Activated CD4-positive, CD25-positive, alpha-beta regulatory T cell treated with anti-CD3 and anti-CD28 coated beads, Interleukin-2, amount 50 U/mL, for 24 hours (primary cell): Measurements from ENCODE around the gene GDI1.
A peak's percentile ranks its signal among the peaks of the same experiment; 100 is the strongest.
"Not testable (repeated sequence)": the region's sequence is repeated elsewhere in the genome, so short reads cannot be mapped to it uniquely, and the experiment has no call there.

ENCODE experiments used
- ATAC-seq, 2 donors: fragments of 150-1000 bp; cut with Tn5 transposase; one replicate each; pipeline ENCODE4 v1.10.0; 2021; ENCODE audit warnings: mild to moderate bottlenecking in 1 of 2, moderate library complexity in 1 of 2

GDI1 gene

DNA sequence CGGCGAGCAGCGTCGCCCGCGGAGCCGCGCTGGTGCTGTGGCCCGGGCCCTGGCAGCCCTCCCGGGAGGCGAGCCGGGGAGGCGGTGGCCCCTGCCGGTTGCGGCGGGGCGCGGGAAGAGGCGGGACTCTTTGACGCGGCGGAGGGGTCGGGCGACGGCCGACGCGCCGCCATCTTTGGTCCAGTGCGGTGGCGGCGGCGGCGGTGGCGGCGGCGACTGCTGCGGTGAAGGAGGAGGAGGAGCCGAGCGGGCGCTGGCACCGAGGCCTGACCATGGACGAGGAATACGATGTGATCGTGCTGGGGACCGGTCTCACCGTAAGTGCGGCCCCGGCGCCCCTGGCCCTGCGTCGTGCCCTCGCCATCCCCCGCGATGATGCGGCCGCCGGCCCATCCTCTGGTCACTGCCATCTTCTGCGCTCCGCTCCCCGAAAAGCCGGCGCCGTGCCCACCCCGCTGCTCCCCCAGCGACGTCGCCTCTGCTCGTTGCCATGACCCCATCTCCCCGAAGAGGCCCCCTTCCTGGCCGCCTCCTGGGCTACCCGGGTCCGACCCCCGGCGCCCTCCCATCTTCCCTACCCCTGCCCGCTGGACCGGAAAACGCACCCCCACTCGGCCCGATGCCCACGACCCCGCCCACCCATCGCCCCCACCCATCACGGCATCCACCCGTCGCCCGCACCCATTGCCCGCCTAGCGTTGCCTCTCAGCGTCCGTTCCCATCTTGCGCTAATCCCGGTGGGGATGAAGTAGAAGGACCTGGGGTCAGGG is at the start of gene GDI1:
Gene GDI1 (plus strand): TSS at position 172 of the 770 bp plus-strand sequence. CDS start 101 bp downstream, at position 273.
- peak; percentile 50 to 56 for ATAC-seq

DNA sequence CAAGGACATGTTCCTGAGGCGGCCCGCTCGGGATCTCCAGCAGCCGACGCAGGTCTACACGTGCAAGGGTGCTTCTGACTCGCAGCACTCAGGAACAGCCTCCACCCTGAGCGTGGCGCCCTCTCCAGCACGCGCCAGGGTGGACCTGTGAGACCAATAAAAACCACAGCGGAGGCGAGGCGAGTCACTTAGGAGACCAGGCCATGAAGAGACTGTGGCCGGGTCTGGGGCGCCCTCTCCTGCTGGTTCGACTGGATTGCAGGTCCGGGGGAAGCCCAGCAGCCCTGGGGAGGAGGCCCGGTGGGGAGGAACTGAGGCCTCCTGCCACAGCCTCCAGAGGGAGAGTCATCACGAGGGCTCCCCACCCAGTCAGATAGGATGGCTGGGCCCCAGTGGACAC is 48.9 kb upstream of the GDI1 start:
- ATAC-seq: peak; percentile 36 to 37

DNA sequence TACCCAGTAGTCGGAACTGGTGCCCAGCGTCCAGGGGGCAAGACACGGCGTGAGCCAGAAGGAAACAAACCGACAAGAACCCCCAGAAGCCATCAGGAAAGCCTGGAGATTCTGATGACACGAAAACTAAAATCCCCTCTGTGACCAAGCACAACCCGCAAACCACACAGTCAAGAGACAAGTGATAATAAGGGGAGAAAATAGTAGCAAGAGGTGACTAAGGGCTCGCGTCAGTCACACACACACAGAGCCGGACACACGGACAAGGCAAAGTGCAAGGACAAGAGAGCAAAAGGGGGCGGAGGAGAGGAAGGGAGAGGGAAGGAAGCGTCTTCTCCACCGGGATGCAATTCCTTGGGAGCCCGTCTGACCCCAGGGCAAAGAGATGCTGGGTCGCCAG is 48.3 kb upstream of the GDI1 start:
- peak; percentile 34 for ATAC-seq

DNA sequence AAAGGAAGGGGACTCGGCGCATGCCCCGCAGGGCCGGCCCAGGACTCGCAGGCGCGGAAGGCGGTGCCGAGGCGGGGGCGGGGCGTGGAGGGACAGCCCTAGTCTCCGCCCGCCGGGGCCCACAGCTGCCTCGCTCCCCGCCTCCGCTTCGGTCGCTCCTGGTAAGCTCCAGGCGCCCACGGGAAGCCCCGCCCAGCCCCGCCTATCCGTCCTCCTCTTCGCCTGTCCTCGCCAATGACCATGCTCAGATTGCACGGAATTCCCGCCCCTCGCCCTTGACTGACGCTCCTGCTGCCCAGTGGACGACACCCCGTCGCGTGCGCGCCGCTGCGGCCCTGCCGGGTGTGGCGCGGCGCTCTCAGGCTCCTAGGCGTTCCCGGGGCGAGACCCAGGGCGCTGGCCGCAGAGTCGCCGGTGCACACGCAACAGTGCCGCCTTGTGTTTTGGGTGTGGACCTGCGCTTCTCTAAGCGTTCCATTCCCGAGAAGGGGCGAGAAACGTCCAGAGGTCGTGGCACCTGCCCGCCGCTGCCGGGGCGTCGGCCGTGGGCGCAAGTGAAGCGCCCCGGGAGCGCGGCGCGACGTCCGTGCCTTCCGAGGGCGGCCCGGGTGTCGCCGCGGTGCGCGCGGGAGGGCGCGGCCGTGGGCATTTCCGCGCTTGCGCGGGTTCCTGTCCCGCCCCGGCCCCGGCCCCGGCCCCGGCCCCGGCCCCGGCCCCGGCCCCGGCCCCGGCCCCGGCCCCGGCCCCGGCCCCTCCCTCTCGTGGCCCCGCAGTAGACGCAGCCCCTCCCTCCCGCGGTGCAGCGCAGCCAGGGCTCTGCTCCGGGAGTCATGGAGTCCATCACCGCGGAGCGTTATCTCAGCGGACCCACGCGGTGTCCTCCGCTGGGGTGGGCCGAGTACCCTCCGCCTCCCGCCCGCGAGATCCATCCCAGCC is 46.9 kb upstream of the GDI1 start:
- ATAC-seq: peak; percentile 74 to 78

DNA sequence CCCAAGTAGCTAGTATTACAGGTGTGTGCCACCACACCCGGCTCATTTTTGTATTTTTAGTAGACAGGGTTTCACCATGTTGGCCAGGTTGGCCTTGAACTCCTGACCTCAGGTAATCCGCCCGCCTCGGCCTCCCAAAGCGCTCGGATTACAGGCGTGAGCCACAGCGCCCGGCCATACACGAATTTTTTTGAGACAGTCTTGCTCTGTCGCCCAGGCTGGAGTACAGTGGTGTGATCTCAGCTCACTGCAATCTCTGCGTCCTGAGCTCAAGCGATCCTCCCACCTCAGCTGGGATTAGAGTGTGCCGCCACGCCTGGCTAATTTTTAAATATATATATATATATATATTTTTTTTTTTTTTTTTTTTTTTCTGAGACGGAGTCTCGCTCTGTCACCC is 40.6 kb upstream of the GDI1 start:
- not testable (repeated sequence) for ATAC-seq

DNA sequence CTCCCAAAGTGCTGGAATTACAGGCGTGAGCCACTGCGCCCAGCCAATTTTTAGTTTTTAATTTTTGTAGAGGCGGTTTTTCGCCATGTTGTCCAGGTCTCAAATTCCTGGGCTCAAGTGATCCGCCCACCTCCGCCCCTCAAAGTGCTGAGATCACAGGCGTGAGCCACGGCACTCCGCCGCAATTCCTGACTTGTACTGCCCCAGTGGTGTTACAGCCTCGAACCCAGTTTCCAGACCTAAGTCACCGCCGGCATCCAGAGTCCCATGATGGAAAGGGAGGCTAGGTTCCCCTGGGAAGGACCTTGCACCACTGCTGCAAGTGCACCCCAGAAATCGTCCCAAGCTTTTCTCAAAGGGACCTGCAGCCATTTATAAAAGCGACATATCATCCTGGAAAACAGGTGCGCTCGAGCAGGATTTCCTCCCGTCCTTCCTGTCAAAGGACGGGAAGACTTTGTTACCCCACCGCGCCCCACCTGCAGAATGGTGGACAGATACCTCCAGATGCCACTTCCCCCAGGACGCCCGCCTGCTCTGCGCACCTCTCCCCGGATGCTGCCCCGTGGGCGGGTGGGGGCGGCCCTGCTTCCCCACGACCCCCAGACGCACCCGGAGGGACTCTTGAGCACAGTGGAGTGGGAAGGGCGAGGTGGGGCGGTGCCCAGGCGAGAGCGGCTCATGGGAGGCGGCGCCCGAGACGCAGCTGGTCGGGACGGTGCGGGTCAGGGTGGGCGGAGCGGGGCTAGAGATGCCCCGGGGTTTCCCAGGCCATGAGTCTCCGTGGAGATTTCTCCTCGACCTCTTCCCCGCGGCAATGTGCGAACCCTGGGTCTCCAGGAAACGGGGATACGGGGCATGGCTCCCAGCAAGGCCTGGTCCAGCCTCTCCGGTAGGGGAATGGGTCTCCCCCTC is 39.7 kb upstream of the GDI1 start:
- peak; percentile 54 to 64 for ATAC-seq

DNA sequence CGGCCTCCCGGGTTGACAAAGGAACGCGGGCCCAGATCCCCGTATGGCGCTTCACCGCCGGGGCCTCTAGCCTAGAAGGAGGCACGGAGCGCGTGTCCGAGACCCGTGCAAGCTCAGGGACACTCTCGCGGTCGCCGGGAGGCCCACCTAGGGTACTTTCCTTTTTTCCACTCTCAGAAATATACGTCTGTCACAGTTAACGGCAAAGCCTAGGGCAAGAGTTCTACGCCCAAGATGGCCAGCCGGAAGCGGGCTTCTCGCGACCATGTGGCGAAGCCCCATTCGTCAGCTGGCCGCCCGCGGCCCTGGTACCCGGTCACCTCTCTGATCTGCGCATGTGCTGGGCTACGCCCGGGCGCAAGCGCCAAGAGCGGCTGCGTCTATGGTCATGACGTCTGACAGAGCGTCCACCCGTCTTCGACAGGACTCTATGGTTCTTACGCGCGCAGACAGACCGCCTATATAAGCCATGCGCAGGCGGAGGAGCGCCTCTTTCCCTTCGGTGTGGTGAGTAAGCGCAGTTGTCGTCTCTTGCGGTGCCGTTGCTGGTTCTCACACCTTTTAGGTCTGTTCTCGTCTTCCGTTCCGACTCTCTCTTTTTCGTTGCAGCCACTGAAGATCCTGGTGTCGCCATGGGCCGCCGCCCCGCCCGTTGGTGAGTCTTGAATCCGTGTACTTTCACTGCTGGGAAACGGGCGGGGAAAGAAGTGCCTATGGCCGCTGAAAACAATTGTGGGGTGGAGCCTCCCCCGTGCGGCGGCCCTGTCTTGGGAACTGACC is 38.9 kb upstream of the GDI1 start, which contains the start of gene RPL10:
Gene RPL10 (plus strand): TSS at position 490 of the 780 bp plus-strand sequence. CDS start 143 bp downstream, at position 633.
- peak; percentile 74 to 75 for ATAC-seq

DNA sequence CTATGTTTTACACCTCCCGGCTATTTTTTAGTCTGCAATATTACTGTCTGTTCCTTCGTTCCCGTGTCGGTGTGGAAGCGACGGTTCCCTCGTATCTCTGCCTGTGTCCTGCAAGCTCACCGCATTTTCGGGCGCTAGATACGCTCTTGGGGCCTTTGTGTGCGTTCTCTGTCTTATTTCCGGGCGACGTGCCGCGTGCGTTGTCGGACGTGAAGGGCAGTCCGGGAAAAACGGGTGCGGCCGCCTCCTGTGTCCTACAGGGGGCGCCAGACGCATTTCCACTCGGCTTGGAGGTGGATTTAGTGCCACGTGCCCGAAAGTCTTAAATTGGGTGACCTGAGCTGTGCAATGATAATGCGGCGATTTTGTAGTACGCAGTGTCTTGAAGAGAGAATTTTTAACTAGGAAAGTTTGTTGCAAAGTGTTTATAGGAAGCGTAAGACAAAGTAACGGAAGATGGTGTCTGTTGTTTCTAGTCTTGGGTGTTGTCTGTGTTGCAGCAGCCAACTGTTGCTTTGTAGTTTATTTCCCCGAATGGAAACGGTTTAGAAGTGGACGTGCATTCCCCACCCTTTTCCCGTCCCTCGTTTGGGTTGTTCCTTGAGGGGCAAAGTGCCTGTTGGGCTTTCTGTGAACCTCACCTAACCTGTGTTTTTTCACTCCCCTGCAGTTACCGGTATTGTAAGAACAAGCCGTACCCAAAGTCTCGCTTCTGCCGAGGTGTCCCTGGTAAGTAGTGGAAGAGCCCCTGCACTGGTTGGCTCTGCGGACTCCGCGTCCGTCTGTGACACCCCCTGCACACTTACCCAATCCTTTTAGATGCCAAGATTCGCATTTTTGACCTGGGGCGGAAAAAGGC is 38.1 kb upstream of the GDI1 start:
- ATAC-seq: peak; percentile 18 to 26

DNA sequence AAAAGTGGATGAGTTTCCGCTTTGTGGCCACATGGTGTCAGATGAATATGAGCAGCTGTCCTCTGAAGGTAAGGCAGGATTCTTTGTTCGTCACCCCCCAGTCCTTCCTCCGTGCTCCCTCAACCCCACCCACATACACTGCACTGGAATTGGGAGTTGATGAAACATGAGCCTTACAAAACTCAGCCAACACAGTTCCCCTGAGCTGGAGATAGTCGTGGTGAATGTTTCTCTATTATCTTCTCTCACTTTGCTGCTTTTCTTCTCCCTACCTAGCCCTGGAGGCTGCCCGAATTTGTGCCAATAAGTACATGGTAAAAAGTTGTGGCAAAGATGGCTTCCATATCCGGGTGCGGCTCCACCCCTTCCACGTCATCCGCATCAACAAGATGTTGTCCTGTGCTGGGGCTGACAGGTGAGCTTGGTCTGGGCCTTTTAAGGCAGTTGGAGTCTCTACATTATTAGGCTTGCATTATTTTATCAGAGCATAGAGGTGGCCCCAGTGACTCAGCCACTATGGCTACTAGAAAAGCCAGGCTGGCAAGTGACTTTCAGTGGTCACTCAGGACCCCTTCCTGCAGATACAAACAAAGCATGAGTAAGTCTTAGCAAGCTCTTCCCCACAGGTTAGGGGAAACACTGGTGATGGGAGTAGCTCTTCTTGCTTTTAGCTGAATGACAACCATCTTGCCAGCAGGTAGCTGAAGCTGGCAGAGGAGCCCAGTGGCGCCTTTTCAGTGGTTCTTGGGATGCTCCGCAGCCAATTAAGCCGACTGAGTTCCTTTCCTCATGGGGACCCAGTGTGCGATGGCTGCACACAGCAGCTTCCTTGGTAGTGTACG is 37.2 kb upstream of the GDI1 start:
- no peak for ATAC-seq

DNA sequence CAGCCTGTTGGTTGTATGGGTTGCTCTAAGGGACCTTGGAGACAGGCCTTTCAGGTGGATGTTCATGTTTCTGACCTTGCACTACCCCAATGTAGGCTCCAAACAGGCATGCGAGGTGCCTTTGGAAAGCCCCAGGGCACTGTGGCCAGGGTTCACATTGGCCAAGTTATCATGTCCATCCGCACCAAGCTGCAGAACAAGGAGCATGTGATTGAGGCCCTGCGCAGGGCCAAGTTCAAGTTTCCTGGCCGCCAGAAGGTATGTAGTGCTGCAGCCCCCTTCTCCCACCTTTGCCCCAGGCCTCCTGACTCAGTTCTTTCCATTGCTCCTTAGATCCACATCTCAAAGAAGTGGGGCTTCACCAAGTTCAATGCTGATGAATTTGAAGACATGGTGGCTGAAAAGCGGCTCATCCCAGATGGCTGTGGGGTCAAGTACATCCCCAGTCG is 36.6 kb upstream of the GDI1 start:
- ATAC-seq: not testable (repeated sequence)

DNA sequence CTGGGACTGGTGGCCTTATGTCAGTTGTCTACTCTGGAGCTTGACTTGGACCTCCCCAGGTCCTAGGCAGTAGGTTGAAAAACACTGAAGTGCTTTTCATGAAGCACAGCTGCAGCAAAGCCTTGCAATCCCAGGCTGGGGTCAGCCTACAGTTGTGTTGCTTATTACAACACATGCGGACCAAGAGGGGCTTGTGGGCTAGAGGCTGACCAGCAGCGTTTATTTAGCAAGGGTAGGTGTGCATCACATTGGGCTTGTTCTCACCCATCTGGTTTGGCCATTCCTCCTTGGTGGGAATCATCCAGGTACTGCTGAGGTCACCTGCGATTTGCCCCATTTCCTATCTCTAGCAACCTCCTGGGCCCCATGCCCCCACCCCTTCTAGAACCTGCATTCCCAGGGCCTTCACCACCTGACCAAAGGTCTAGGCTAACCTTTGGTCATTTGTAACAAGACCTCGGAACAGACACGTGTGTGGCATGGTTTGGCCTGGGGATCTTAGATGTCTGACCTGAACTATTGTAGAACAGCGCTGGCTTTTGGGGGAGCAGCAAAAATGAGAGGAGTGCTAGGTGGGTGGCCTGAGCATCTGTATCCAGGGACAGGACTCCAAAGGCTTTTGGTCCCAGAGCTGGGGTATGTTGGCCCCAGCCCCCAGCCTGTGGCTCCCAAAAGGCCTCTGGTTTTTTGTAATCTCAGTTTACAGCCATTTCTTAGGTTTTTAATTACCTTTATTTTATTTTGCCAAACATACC is 35.7 kb upstream of the GDI1 start:
- ATAC-seq: no peak

DNA sequence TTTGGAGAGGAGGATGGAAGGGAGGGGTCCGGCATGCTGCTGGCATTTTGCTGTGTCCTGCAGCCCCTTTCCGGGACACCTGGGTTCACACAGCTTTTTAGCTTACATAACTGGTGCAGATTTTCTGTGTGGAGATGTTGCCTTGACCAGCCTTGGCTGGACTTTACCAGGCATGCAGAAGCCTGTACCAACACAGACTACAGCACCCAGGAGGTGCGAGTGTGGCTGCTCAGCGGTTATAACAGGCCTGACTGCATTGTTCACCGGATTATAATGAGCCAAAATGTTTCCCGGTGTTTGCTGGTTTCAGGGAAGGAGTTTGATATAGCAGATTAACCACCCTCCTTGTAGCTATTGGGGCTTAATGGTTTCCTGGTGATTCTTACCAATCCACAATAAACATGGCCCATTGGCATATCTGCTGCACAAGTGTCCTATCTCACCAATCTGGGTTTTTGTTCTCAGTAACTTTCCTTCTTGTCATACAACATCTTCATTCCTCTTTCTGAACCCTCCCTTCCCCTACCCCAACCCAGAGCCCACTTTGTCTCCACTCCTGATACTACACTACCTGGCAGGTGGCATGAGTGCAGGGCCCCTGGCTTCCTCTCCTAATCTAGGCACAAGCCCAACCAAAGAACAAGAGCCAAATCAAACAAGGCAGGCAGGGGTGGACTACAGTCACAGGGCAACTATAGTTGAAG is 34.9 kb upstream of the GDI1 start:
- no peak for ATAC-seq

DNA sequence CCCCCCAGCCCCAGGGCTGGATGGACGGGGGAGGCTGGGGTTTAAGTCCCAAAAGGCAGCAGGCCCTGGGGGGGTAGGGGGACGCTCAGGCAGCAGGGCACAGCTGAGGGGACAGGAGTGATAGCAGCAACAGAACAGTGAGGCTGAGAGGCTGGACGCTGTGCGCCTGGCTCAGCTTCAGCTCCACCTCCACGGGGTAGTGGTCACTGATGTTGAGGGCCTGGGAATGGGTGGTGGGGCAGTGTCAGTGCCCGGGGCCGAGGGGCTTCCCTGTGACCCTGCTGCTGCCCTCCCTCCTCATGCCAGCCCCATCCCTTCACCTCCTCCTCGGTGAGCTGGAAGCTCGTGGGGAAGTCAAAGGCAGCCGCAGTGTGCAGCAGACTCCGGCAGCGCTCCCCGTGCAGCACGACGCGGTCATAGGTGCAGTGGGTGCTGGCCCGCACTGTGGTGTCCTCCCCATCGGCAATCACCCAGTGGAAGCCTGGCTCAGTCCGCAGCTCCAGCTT is 34.3 kb upstream of the GDI1 start:
- ATAC-seq: no peak

DNA sequence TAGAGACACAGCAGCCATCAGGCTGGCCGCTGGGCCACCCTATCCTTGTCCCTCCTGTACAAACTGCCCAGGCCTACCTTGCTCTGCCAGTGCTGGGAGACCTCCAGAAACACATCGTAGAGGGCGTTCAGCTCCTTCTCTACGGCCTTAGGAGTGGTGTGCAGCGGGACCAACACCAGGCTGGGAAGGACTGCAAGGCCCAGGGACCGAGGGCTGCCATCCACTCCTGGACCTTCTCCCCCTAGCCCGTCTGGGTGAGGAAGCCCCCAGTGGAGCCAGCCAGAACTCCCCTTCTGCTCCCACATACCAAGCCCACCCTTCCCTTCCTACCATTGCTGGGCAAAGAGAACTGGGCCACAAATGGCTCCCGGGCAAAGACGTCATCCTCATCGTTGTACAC is 33.8 kb upstream of the GDI1 start:
- ATAC-seq: no peak

DNA sequence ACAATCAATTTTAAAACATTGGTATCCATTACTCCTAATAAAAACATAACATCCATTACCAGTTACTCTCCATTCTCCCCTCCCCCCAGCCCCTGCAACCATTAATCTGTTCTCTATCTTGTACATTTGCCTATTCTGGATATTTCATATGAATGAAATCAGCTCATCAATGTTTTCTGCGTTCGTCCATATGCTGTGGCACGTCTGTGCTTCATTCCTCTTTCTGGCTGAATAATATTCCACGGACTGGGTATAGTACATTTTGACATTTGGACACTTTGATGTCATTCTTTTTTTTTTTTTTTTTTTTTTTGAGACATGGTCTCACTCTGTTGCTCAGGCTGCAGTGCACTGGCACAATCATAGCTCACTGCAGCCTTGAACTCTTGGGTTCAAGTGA is 33.1 kb upstream of the GDI1 start:
- ATAC-seq: no peak

DNA sequence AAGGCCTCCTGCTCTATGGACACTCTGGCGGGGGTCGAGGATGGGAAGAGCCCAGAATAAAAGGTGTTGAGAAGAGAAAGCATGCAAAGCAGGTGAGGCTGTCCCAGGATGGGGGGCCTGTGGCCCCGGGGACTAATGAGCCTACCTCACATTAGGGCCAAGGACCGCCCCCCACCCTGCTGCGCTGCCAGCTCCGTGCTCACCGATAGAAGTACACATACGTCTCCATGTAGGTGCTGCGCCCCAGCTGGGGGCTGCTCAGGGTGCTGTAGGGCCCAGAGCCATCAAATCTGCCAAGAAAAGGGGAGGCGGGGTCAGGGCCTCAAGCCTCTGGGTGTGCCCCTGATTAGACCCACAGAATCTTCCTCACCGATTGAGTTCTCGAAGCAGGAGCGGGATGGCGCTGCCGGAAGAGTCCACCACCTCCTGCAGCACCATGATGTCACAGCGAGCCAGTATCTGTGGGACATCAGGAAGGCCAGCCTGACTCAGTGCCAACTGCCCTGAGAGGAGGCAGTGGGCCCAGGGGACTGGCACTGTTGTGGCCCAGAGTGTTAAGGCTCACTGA is 32.2 kb upstream of the GDI1 start:
- ATAC-seq: no peak

DNA sequence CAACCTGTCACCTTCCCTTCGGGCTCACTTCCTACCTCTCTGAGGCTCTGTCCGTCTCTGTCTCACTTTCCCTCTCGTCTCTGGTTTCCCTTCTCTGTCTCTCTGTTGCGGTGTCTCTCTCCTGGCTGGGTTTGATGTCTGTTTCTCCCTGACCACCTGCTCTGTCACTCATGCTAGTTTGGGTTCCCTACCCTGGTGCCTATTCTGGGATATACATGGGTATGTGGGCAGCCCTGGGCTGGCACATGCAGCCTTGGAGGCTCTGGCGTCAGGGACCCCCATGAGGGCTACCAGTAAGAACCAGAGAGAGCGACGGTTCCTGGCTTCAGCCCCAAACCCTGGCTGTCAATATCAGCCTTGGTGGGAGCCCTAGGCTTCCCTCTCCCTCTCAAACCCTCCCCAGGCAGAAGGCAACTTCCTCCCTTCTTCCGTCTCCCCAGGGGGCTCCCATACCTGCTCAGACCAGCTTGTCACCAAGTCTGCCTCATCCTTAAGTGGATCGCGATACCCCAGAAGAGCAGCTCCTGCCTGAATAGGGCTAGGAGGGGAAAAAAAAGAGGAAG is 28.2 kb upstream of the GDI1 start:
- no peak for ATAC-seq
